Heart left ventricle (tissue), 13 donors: Measurements from ENCODE around the gene SAMD15.

Experiments used
- POLR2A ChIP-seq, 2 donors: fragments of 450-650 bp; IDR thresholded peaks; one replicate each; pipeline ENCODE4 v1.6.1; 2017; ENCODE audit warnings: antibody characterized with exemption in 2 of 2, mild to moderate bottlenecking in 2 of 2, moderate library complexity in 2 of 2
- TF ChIP-seq, protein P1 (sequence below), 12 donors: fragments of 200-600 bp; sonication (generic) in 4 of 12; IDR thresholded peaks; one replicate each; pipeline versions ENCODE4 v1.5.0 to v1.8.0; 2018 to 2022; ENCODE audit warnings: antibody characterized with exemption in 12 of 12, mild to moderate bottlenecking in 5 of 12
- donor health status: ischemic (EF 13 %, LVEDD 7.1; RV severe dilation, severe dysfunction).
- donor health status: DM: no; HTN: yes; CAD: no.
- donor health status: DM: no; HTN: no; CAD: no.
- donor health status: ischemic (EF 25% LVEDD 6.9; RV normal size, moderate dysfunction).
- donor health status: ischemic (EF 25% LVEDD 5.7; RV mildly dilated, moderate dysfunction).
- donor health status: ischemic (EF 35%, LVEDD 5.7; RV mildly dilated, moderate dysfunction).
- donor health status: nonischemic (EF 11% LVEDD 7.7; RV severe dilation, severe dysfunction).
- donor health status: DM: yes; HTN: yes; CAD: no.
- donor health status: PGD.
- donor health status: ischemic (EF 29% LVEDD 5.4; RV normal size, mild dysfunction).
- donor health status: nonischemic (EF 23%, LVEDD 6.1; RV moderate dilation, normal function).

DNA sequence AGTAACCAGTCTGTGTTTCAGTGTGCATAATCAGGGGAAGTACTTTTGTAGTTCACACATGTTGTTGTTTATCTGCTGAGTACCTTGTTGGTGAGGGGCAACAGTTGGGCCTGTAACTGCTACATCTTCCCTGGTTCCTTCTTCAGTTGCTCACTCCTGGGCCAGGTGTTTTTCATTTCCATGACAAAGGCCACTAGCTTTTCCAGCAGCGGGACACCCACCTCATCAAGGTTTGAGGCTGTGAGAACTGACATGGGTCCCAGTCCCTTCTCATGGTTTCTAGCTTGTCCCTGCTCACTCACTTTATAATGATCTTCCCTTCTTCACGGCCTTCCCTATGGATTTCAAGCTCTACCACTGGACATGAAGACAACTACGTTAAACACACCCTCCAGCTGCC lies 47.7 kb downstream of the SAMD15 start:
- TF ChIP-seq, protein P1, sequence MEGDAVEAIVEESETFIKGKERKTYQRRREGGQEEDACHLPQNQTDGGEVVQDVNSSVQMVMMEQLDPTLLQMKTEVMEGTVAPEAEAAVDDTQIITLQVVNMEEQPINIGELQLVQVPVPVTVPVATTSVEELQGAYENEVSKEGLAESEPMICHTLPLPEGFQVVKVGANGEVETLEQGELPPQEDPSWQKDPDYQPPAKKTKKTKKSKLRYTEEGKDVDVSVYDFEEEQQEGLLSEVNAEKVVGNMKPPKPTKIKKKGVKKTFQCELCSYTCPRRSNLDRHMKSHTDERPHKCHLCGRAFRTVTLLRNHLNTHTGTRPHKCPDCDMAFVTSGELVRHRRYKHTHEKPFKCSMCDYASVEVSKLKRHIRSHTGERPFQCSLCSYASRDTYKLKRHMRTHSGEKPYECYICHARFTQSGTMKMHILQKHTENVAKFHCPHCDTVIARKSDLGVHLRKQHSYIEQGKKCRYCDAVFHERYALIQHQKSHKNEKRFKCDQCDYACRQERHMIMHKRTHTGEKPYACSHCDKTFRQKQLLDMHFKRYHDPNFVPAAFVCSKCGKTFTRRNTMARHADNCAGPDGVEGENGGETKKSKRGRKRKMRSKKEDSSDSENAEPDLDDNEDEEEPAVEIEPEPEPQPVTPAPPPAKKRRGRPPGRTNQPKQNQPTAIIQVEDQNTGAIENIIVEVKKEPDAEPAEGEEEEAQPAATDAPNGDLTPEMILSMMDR (IDR thresholded peaks at IDR 0.05), result no peak
- TF ChIP-seq POLR2A (IDR thresholded peaks at IDR 0.05), result no peak
